ENCODE measurements around the gene PCCA.

DNA sequence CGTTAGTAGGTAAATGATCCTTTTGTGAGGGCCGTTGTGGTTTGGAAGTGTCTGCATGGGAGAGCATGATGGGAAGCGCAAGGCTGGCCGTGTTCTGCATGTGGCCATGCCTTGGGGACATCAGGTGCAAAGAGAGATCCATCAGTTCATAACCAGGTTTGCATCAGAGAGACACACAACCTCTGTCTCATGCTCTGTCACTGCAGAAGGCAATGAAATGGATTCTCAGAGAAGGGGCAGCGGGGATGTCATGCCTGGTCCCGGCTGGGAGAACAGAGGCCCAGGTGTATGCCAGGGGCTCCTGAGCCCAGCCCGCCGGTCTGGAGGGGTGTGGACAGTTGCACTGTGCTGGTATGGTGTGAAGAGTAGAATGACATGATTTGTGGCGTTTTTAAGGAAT lies 439.5 kb downstream of the PCCA start:
- TF ChIP-seq, protein P1, sequence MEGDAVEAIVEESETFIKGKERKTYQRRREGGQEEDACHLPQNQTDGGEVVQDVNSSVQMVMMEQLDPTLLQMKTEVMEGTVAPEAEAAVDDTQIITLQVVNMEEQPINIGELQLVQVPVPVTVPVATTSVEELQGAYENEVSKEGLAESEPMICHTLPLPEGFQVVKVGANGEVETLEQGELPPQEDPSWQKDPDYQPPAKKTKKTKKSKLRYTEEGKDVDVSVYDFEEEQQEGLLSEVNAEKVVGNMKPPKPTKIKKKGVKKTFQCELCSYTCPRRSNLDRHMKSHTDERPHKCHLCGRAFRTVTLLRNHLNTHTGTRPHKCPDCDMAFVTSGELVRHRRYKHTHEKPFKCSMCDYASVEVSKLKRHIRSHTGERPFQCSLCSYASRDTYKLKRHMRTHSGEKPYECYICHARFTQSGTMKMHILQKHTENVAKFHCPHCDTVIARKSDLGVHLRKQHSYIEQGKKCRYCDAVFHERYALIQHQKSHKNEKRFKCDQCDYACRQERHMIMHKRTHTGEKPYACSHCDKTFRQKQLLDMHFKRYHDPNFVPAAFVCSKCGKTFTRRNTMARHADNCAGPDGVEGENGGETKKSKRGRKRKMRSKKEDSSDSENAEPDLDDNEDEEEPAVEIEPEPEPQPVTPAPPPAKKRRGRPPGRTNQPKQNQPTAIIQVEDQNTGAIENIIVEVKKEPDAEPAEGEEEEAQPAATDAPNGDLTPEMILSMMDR (conservative IDR thresholded peaks at IDR 0.05; ENCODE audit: low read depth in 2 of 2) = no peak
- TF ChIP-seq POLR2AphosphoS5 (IDR thresholded peaks at IDR 0.05; ENCODE audit: low read depth) = no peak

Data from GM23338 (cell line).